HepG2 (cell line): Measurements from ENCODE around the gene BIRC2. TPM values are rescaled to one million over a fixed set of nuclear protein-coding genes. Genes with fewer than 3 reads are reported as not detected.

Experiments used
- ATAC-seq: fragments of 200-7000 bp; cut with Tn5 transposase; 3 replicates; pipeline ENCODE4 v1.9.1; 2020; ENCODE audit warnings: mild to moderate bottlenecking, moderate library complexity
- BruUV-seq: library from RNA; stranded (reverse); fragments of 400-500 nt; replicated peaks from 2 replicates; lab custom pipeline; 2021; lab: Mats Ljungman, UMichigan
- CTCF ChIA-PET: fragments of 300-600 bp; formaldehyde crosslinking; extraction: SDS; loops from one replicate; lab custom pipeline; 2021; ENCODE audit warnings: low total read pairs, inconsistent platforms, low intra/inter-chr PET ratio; lab: Yijun Ruan, JAX
- POLR2A ChIA-PET: fragments of 350-600 bp; sonication (Branson Sonifier 250); formaldehyde crosslinking; loops from one replicate; lab custom pipeline; 2020; ENCODE audit warnings: antibody characterized with exemption, inconsistent platforms; lab: Yijun Ruan, JAX
- DNase-seq: peaks from one replicate; pipeline ENCODE4 v3.0.0-alpha.2; 2015; ENCODE audit warnings: low spot score
- FAIRE-seq: peaks from 3 replicates; lab custom pipeline; 2011; peaks lifted over from hg19 to GRCh38; lab: Jason Lieb, UNC
- H2AFZ ChIP-seq: one replicate; pipeline ENCODE4 v1.6.1; 2011; ENCODE audit warnings: low read length, inconsistent platforms
- H3K27ac ChIP-seq: fragments of 300-600 bp; 3 replicates; pipeline ENCODE4 v1.8.0; 2011; ENCODE audit warnings: mixed run types, mild to moderate bottlenecking, mixed read lengths, low read length, inconsistent platforms; ENCODE audit not compliant: insufficient read depth; ENCODE audit errors: extremely low read length
- H3K27me3 ChIP-seq, 2 experiments: fragments of 200-600 bp in 1 of 2; 2 replicates in 1 of 2; 3 replicates in 1 of 2; pipeline versions ENCODE4 v1.6.0 to v1.8.0; 2011; ENCODE audit warnings: low read length in 2 of 2, mild to moderate bottlenecking in 2 of 2, moderate library complexity in 2 of 2, inconsistent platforms in 1 of 2; ENCODE audit not compliant: insufficient read depth in 2 of 2, control insufficient read depth in 1 of 2
- H3K36me3 ChIP-seq, 2 experiments: fragments of 200-600 bp in 1 of 2; replicated peaks in 1 of 2; 2 replicates in 1 of 2; 3 replicates in 1 of 2; pipeline versions ENCODE4 v1.5.1 to v1.8.0; 2011; ENCODE audit warnings: low read length in 2 of 2, inconsistent platforms in 1 of 2; ENCODE audit not compliant: insufficient read depth in 2 of 2, control insufficient read depth in 1 of 2
- H3K4me1 ChIP-seq: 2 replicates; pipeline ENCODE4 v1.5.1; 2012; ENCODE audit warnings: low read length, inconsistent platforms; ENCODE audit not compliant: insufficient read depth
- H3K4me2 ChIP-seq: 2 replicates; pipeline ENCODE4 v1.6.0; 2011; ENCODE audit warnings: low read depth, low read length, inconsistent platforms
- H3K4me3 ChIP-seq, 3 experiments: fragments of 200-600 bp in 1 of 3; sonication (generic), shearing (Covaris generic) in 1 of 3; replicated peaks in 1 of 3; 2 replicates each; pipeline ENCODE4 v1.5.1; 2011 to 2016; ENCODE audit warnings: low read length in 3 of 3, inconsistent platforms in 2 of 3, low read depth in 2 of 3, mild to moderate bottlenecking in 2 of 3, control low read depth in 1 of 3, mixed read lengths in 1 of 3; ENCODE audit not compliant: insufficient read depth in 1 of 3
- H3K79me2 ChIP-seq: one replicate; pipeline ENCODE4 v1.6.1; 2011; ENCODE audit warnings: low read length, inconsistent platforms; ENCODE audit not compliant: insufficient read depth
- H3K9ac ChIP-seq: 2 replicates; pipeline ENCODE4 v1.6.0; 2011; ENCODE audit warnings: mild to moderate bottlenecking, low read depth, low read length, inconsistent platforms; ENCODE audit not compliant: insufficient read depth
- H3K9me3 ChIP-seq: 2 replicates; pipeline ENCODE4 v1.5.1; 2012; ENCODE audit warnings: mild to moderate bottlenecking, low read length
- H4K20me1 ChIP-seq: 2 replicates; pipeline ENCODE4 v1.6.0; 2011; ENCODE audit warnings: inconsistent platforms, mild to moderate bottlenecking, low read length, moderate library complexity; ENCODE audit not compliant: insufficient read depth
- PAF1 ChIP-seq: IDR thresholded peaks from 2 replicates; pipeline ENCODE4 v1.6.1; 2016; ENCODE audit warnings: missing genetic modification reagents, missing compliant biosample characterization
- PAX8 ChIP-seq: sonication (generic); formaldehyde crosslinking; IDR thresholded peaks from 2 replicates; pipeline ENCODE4 v1.8.0; 2022; ENCODE audit warnings: mild to moderate bottlenecking, missing genetic modification reagents, borderline replicate concordance
- RBM22 ChIP-seq: fragments of 200-400 bp; formaldehyde crosslinking; optimal IDR thresholded peaks from 2 replicates; pipeline ENCODE3; 2017; ENCODE audit warnings: mild to moderate bottlenecking, low read length, moderate library complexity
- SSRP1 ChIP-seq: IDR thresholded peaks from 2 replicates; pipeline ENCODE4 v1.6.1; 2016; ENCODE audit warnings: control low read depth
- ZBTB42 ChIP-seq: sonication (generic); formaldehyde crosslinking; IDR thresholded peaks from 2 replicates; pipeline ENCODE4 v1.5.0; 2020; ENCODE audit warnings: mild to moderate bottlenecking, missing genetic modification reagents
- ZNF367 ChIP-seq: sonication (generic); formaldehyde crosslinking; IDR thresholded peaks from 2 replicates; pipeline ENCODE4 v1.4.0; 2020; ENCODE audit warnings: missing genetic modification reagents, borderline replicate concordance
- ZNF670 ChIP-seq: sonication (generic); formaldehyde crosslinking; IDR thresholded peaks from 2 replicates; pipeline ENCODE4 v1.8.0; 2022; ENCODE audit warnings: mild to moderate bottlenecking, missing genetic modification reagents, borderline replicate concordance
- ZNF7 ChIP-seq: IDR thresholded peaks from 2 replicates; pipeline ENCODE4 v1.6.1; 2016; ENCODE audit warnings: missing biosample characterization, missing genetic modification reagents
- WGBS: methylation state at CpG from one replicate; pipeline ENCODE4 v1.1.6; 2017; ENCODE audit warnings: low lambda C conversion rate; 5-methylcytosine and 5-hydroxymethylcytosine counted together
- in situ Hi-C: cut with HindIII; loops from 2 replicates; pipeline ENCODE4 v1.10.0; 2017; ENCODE audit warnings: low pct_unique_long_range_greater_than_20kb; ENCODE audit not compliant: extremely low pct_ligation_motif_present
- intact Hi-C: fragments of 100-400 bp; cut with micrococcal nuclease; formaldehyde crosslinking; loops from one replicate; pipeline ENCODE4 v1.10.0; 2022; ENCODE audit not compliant: unreplicated experiment
- polyA plus RNA-seq, 8 experiments: library from polyadenylated mRNA; depleted of rRNA in 3 of 8; stranded (reverse) in 7 of 8; unstranded in 1 of 8; fragments of >200 nt; fragmentation: Illumina TruSeq in 4 of 8; extraction: Trizol in 4 of 8; gene quantifications; 2 replicates each; pipeline versions ENCODE4 v1.2.1 to v1.2.3, GENCODE V29; 2011 to 2016; ENCODE audit warnings: low read depth in 4 of 8, missing spikeins in 1 of 8, mixed read lengths in 1 of 8; ENCODE audit not compliant: insufficient read depth in 1 of 8
- total RNA-seq, 5 experiments: library from RNA; depleted of rRNA; stranded (reverse); fragments of >200 nt; fragmentation: Illumina TruSeq; extraction: Trizol; gene quantifications; 2 replicates each; pipeline ENCODE4 v1.2.3, GENCODE V29; 2016; ENCODE audit warnings: low read depth in 1 of 5
- TF ChIP-seq, protein P1 (sequence below): sonication (generic); formaldehyde crosslinking; IDR thresholded peaks from 2 replicates; pipeline ENCODE4 v1.8.0; 2022; ENCODE audit warnings: mild to moderate bottlenecking, missing genetic modification reagents, moderate library complexity
- TF ChIP-seq, protein P2 (sequence below): IDR thresholded peaks from 2 replicates; pipeline ENCODE4 v1.6.1; 2016; ENCODE audit warnings: low read depth, missing genetic modification reagents, missing compliant biosample characterization
- TF ChIP-seq, protein P3 (sequence below): sonication (generic); formaldehyde crosslinking; IDR thresholded peaks from 2 replicates; pipeline ENCODE4 v1.8.0; 2022; ENCODE audit warnings: missing genetic modification reagents, mild to moderate bottlenecking, borderline replicate concordance

Gene BIRC2
- total and polyA plus RNA-seq, 2 of the 13 experiments (the other 11 are each of a cell fraction or from before 2014, with no cell fraction given): 61.7 to 62.2 TPM

DNA sequence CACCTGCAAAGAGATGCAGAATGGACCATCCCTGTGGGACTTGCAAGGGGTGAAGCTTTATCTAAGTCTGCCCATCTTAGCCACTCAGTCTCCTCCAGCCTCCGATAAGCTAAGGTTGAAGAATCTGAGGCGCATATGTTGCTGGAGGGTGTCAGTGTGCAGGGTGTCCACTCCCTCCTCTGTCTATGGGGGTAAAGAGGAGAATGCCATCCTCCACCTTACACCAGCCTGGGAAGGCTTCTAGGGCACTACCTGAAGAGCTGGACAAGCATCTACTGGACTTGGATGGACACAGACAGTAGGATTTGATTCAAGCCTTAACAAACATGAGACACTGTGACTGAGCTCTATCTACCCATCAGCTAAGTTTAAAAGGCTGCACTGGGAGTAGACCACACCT is 59.1 kb downstream of the BIRC2 start:
- Histone ChIP-seq H4K20me1 (peaks cover 97% of the 10 kb centered on the region), H3K36me3 (peaks cover 21 to 64% of the 10 kb centered on the region in 2 experiments), H3K27ac (no peak overlapping the region), H3K4me2 (no peak overlapping the region), H2AFZ (no peak overlapping the region), H3K9me3 (no peaks in the 10 kb centered on the region), H3K9ac (no peak overlapping the region), H3K79me2 (peaks cover 79% of the 10 kb centered on the region), H3K4me3 (no peak overlapping the region), H3K4me1 (peaks cover 24% of the 10 kb centered on the region; the same call in 1 of the 2 replicates), H3K27me3 (no peaks in the 10 kb centered on the region)
- no TSS peak for BruUV-seq
- in situ Hi-C loops: no loop called here
- no peak for FAIRE-seq
- ChIA-PET CTCF (no interaction called here), POLR2A (interaction anchor here (1.1 kb wide), 1 partner anchor 46 kb away, joined by 3 read pairs; no protein-coding TSS in a partner anchor)
- no peak for DNase-seq
- peak; percentile 48; the same call in 1 of the 2 replicates for TF ChIP-seq PAF1 (CRISPR knock-in tag)
- peak; percentile 68 for TF ChIP-seq ZNF7 (CRISPR knock-in tag)
- peak; percentile 95 for TF ChIP-seq RBM22
- TF ChIP-seq, protein P1, sequence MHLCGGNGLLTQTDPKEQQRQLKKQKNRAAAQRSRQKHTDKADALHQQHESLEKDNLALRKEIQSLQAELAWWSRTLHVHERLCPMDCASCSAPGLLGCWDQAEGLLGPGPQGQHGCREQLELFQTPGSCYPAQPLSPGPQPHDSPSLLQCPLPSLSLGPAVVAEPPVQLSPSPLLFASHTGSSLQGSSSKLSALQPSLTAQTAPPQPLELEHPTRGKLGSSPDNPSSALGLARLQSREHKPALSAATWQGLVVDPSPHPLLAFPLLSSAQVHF (CRISPR knock-in tag): no peak
- ATAC-seq: peak; percentile 33
- intact Hi-C loops: no loop called here
- WGBS: 100% methylated on average over 2 of the region's 2 CpGs

DNA sequence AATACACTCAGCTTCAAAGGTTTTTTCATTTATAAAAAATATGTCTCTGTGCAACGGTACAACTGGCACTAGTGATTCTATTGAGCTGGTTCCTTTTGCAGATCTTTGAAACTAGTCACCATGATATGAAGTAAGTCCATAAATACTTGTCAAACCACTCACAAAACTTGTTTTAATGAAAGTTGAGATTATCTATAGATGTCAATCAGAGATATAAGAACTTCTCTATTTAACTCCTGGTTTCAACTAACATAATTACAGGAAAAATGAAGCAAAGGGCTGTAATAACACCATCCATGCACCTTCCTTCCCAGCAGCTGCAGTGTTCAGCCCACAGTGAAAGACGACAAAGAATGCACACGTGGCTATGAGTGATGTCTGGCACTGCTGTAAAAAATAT is 60.9 kb downstream of the BIRC2 start:
- WGBS: 92% methylated on average over 3 of the region's 3 CpGs
- in situ Hi-C loops: no loop called here
- Histone ChIP-seq H3K79me2 (peaks cover 94% of the 10 kb centered on the region), H3K27me3 (no peaks in the 10 kb centered on the region), H3K36me3 (peaks cover 17 to 55% of the 10 kb centered on the region in 2 experiments), H3K4me3 (no peak overlapping the region), H3K9me3 (no peaks in the 10 kb centered on the region), H2AFZ (no peak overlapping the region), H3K9ac (no peak overlapping the region), H3K27ac (no peak overlapping the region), H4K20me1 (peaks cover 97% of the 10 kb centered on the region), H3K4me2 (no peak overlapping the region), H3K4me1 (peaks cover 37% of the 10 kb centered on the region)
- CTCF ChIA-PET: no interaction called here
- DNase-seq (no peak), FAIRE-seq (no peak), ATAC-seq (no peak)
- intact Hi-C loops: no loop called here
- POLR2A ChIA-PET: no interaction called here
- no TSS peak for BruUV-seq
- no peak for TF ChIP-seq ZNF670 (CRISPR knock-in tag)
- TF ChIP-seq, protein P2, sequence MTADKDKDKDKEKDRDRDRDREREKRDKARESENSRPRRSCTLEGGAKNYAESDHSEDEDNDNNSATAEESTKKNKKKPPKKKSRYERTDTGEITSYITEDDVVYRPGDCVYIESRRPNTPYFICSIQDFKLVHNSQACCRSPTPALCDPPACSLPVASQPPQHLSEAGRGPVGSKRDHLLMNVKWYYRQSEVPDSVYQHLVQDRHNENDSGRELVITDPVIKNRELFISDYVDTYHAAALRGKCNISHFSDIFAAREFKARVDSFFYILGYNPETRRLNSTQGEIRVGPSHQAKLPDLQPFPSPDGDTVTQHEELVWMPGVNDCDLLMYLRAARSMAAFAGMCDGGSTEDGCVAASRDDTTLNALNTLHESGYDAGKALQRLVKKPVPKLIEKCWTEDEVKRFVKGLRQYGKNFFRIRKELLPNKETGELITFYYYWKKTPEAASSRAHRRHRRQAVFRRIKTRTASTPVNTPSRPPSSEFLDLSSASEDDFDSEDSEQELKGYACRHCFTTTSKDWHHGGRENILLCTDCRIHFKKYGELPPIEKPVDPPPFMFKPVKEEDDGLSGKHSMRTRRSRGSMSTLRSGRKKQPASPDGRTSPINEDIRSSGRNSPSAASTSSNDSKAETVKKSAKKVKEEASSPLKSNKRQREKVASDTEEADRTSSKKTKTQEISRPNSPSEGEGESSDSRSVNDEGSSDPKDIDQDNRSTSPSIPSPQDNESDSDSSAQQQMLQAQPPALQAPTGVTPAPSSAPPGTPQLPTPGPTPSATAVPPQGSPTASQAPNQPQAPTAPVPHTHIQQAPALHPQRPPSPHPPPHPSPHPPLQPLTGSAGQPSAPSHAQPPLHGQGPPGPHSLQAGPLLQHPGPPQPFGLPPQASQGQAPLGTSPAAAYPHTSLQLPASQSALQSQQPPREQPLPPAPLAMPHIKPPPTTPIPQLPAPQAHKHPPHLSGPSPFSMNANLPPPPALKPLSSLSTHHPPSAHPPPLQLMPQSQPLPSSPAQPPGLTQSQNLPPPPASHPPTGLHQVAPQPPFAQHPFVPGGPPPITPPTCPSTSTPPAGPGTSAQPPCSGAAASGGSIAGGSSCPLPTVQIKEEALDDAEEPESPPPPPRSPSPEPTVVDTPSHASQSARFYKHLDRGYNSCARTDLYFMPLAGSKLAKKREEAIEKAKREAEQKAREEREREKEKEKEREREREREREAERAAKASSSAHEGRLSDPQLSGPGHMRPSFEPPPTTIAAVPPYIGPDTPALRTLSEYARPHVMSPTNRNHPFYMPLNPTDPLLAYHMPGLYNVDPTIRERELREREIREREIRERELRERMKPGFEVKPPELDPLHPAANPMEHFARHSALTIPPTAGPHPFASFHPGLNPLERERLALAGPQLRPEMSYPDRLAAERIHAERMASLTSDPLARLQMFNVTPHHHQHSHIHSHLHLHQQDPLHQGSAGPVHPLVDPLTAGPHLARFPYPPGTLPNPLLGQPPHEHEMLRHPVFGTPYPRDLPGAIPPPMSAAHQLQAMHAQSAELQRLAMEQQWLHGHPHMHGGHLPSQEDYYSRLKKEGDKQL (CRISPR knock-in tag): no peak
- TF ChIP-seq SSRP1 (CRISPR knock-in tag): no peak
- TF ChIP-seq ZNF367 (CRISPR knock-in tag): no peak
- TF ChIP-seq, protein P3, sequence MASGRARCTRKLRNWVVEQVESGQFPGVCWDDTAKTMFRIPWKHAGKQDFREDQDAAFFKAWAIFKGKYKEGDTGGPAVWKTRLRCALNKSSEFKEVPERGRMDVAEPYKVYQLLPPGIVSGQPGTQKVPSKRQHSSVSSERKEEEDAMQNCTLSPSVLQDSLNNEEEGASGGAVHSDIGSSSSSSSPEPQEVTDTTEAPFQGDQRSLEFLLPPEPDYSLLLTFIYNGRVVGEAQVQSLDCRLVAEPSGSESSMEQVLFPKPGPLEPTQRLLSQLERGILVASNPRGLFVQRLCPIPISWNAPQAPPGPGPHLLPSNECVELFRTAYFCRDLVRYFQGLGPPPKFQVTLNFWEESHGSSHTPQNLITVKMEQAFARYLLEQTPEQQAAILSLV: no peak
- no peak for TF ChIP-seq PAX8
- no peak for TF ChIP-seq ZBTB42 (CRISPR knock-in tag)
